ENCODE data around the gene ZEB1.

The ZEB1 gene

DNA sequence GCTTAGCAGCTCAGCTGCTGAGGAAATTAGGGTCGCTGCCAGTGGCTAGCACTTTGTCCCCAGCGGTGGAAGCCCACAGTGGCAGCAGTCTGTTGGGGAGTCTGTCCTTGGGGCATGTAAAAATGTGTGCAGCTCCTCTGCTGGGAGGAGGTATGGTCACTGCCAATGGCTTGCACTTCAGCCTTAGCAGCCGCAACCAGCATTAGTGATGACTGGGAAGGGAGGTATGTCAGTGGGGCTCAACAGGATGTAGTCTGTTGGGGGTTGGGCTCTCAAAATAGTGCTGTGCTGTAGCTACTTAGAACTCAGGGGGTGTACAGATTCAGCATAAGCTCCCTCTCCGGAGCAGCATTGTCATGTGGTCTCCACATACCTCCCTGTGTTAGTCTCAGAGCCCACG, 189.9 kb downstream of the ZEB1 start:
- no peak overlapping the region for H2AFZ ChIP-seq (ENCODE audit: low read length)
- no peaks in the 10 kb centered on the region; the same call in 1 of the 2 replicates for H3K36me3 ChIP-seq (replicated peaks; ENCODE audit: insufficient read depth, low read length)

DNA sequence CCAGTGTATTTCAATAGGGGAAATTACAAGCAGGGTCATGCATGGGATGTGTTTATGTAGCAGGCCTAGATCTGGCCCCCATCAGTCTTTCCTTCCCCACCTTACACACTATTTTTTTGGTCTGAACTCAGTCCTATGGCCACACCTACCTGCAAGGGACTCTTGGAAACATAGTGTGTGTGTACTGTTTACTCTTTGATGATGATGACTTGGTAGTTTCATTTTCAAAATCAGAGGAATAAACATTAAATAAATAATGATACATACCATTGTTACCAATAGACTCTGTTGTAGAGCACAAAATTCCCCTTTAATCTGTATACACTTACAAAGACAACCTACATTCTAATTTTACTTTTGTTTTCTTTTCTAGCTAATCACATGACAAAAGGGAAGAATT, 191.0 kb downstream of the ZEB1 start:
- DNase-seq: no peak
- Histone ChIP-seq H3K36me3 (replicated peaks; ENCODE audit: insufficient read depth, low read length) (no peaks in the 10 kb centered on the region; the same call in 1 of the 2 replicates), H3K9me2 (replicated peaks; ENCODE audit: insufficient read depth, low read length) (no peaks in the 10 kb centered on the region), H3K4me3 (ENCODE audit: low read length) (no peak overlapping the region), H3K4me1 (ENCODE audit: low read length) (no peaks in the 10 kb centered on the region), H3K9me3 (replicated peaks; ENCODE audit: insufficient read depth, low read length) (no peaks in the 10 kb centered on the region), H3K9ac (ENCODE audit: low read length) (no peak overlapping the region), H3K4me2 (ENCODE audit: low read depth, low read length) (no peak overlapping the region), H3K27me3 (replicated peaks; ENCODE audit: insufficient read depth, low read length) (no peaks in the 10 kb centered on the region), H4K20me1 (ENCODE audit: insufficient read depth, low read length) (no peaks in the 10 kb centered on the region), H3K27ac (ENCODE audit: low read length) (no peak overlapping the region), H2AFZ (ENCODE audit: low read length) (no peak overlapping the region), H3F3A (ENCODE audit: insufficient read depth, low read length) (no peaks in the 10 kb centered on the region), H3K79me2 (ENCODE audit: low read length) (no peaks in the 10 kb centered on the region)
- TF ChIP-seq EZH2phosphoT487 (IDR thresholded peaks at IDR 0.05; ENCODE audit: low read length): no peak
- TF ChIP-seq, protein P1, sequence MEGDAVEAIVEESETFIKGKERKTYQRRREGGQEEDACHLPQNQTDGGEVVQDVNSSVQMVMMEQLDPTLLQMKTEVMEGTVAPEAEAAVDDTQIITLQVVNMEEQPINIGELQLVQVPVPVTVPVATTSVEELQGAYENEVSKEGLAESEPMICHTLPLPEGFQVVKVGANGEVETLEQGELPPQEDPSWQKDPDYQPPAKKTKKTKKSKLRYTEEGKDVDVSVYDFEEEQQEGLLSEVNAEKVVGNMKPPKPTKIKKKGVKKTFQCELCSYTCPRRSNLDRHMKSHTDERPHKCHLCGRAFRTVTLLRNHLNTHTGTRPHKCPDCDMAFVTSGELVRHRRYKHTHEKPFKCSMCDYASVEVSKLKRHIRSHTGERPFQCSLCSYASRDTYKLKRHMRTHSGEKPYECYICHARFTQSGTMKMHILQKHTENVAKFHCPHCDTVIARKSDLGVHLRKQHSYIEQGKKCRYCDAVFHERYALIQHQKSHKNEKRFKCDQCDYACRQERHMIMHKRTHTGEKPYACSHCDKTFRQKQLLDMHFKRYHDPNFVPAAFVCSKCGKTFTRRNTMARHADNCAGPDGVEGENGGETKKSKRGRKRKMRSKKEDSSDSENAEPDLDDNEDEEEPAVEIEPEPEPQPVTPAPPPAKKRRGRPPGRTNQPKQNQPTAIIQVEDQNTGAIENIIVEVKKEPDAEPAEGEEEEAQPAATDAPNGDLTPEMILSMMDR (IDR thresholded peaks at IDR 0.05; ENCODE audit: low read length): no peak
- TF ChIP-seq EZH2 (optimal IDR thresholded peaks at IDR 0.05; ENCODE audit: low read depth, low read length): no peak

More for the DNA sequence above, 189.9 kb downstream of the ZEB1 start:
- no peak for TF ChIP-seq EZH2phosphoT487 (IDR thresholded peaks at IDR 0.05; ENCODE audit: low read length)
- TF ChIP-seq, protein P1 (IDR thresholded peaks at IDR 0.05; ENCODE audit: low read length): no peak
- TF ChIP-seq EZH2 (optimal IDR thresholded peaks at IDR 0.05; ENCODE audit: low read depth, low read length): no peak
- Histone ChIP-seq H3K9me2 (replicated peaks; ENCODE audit: insufficient read depth, low read length) (no peaks in the 10 kb centered on the region), H3K4me3 (ENCODE audit: low read length) (no peak overlapping the region), H3K9ac (ENCODE audit: low read length) (no peak overlapping the region), H3K27me3 (replicated peaks; ENCODE audit: insufficient read depth, low read length) (no peaks in the 10 kb centered on the region), H3K9me3 (replicated peaks; ENCODE audit: insufficient read depth, low read length) (no peaks in the 10 kb centered on the region), H3K27ac (ENCODE audit: low read length) (no peak overlapping the region), H3K79me2 (ENCODE audit: low read length) (no peaks in the 10 kb centered on the region), H4K20me1 (ENCODE audit: insufficient read depth, low read length) (no peaks in the 10 kb centered on the region), H3K4me1 (ENCODE audit: low read length) (no peaks in the 10 kb centered on the region), H3F3A (ENCODE audit: insufficient read depth, low read length) (no peaks in the 10 kb centered on the region), H3K4me2 (ENCODE audit: low read depth, low read length) (no peak overlapping the region)
- no peak for DNase-seq

DNA sequence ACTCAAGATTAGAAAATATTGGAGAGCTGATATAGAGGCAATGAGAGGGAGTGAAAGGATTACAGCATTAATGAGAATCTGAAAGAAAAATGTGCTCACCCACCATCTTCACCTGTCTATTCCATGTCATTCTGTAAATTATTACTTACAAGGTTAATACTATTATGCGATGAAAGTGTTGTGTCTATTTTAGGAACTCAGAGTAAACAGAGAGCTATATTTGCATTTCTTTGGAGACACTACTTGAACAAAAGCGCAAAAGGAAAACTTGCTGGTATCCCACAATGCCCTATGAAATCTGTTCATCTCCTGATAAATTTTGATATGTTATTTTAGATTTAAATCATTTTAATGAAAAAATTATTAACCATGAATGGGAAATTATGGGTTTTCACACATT, 196.1 kb downstream of the ZEB1 start:
- Histone ChIP-seq H3K36me3 (replicated peaks; ENCODE audit: insufficient read depth, low read length) (no peaks in the 10 kb centered on the region; the same call in 1 of the 2 replicates), H3K79me2 (ENCODE audit: low read length) (no peaks in the 10 kb centered on the region), H4K20me1 (ENCODE audit: insufficient read depth, low read length) (no peaks in the 10 kb centered on the region), H3K27ac (ENCODE audit: low read length) (no peak overlapping the region), H3F3A (ENCODE audit: insufficient read depth, low read length) (no peaks in the 10 kb centered on the region), H3K9me3 (replicated peaks; ENCODE audit: insufficient read depth, low read length) (no peaks in the 10 kb centered on the region), H3K9ac (ENCODE audit: low read length) (no peak overlapping the region), H3K9me2 (replicated peaks; ENCODE audit: insufficient read depth, low read length) (no peaks in the 10 kb centered on the region), H2AFZ (ENCODE audit: low read length) (no peak overlapping the region), H3K27me3 (replicated peaks; ENCODE audit: insufficient read depth, low read length) (no peaks in the 10 kb centered on the region), H3K4me2 (ENCODE audit: low read depth, low read length) (no peak overlapping the region), H3K4me1 (ENCODE audit: low read length) (no peaks in the 10 kb centered on the region), H3K4me3 (ENCODE audit: low read length) (no peak overlapping the region)
- DNase-seq: no peak
- no peak for TF ChIP-seq EZH2phosphoT487 (IDR thresholded peaks at IDR 0.05; ENCODE audit: low read length)
- TF ChIP-seq, protein P1 (IDR thresholded peaks at IDR 0.05; ENCODE audit: low read length): no peak
- no peak for TF ChIP-seq EZH2 (optimal IDR thresholded peaks at IDR 0.05; ENCODE audit: low read depth, low read length)
